HepG2 (cell line): ENCODE measurements around the gene RCC1. TPM values are rescaled to one million over a fixed set of nuclear protein-coding genes. Genes with fewer than 3 reads are reported as not detected.

Experiments used
- ATF2 ChIP-seq: sonication (generic); formaldehyde crosslinking; IDR thresholded peaks from 2 replicates; pipeline ENCODE4 v1.4.0; 2020; ENCODE audit warnings: missing genetic modification reagents
- HMG20B ChIP-seq: conservative IDR thresholded peaks from 2 replicates; pipeline ENCODE4 v1.6.1; 2016; ENCODE audit warnings: missing genetic modification reagents, missing compliant biosample characterization
- NCOA5 ChIP-seq: sonication (generic); formaldehyde crosslinking; IDR thresholded peaks from 2 replicates; pipeline ENCODE4 v1.4.0; 2020; ENCODE audit warnings: missing genetic modification reagents
- RBFOX2 ChIP-seq: fragments of 200-400 bp; formaldehyde crosslinking; IDR thresholded peaks from 2 replicates; pipeline ENCODE4 v1.6.1; 2017; ENCODE audit warnings: low read depth, mild to moderate bottlenecking, low read length
- RBM39 ChIP-seq: fragments of 200-400 bp; formaldehyde crosslinking; IDR thresholded peaks from one replicate; pipeline ENCODE4 v1.6.1; 2018; ENCODE audit warnings: antibody characterized with exemption, mild to moderate bottlenecking, low read depth, low read length; ENCODE audit not compliant: poor library complexity, severe bottlenecking
- RFXAP ChIP-seq: sonication (generic); formaldehyde crosslinking; IDR thresholded peaks from 2 replicates; pipeline ENCODE4 v1.4.0; 2020; ENCODE audit warnings: missing genetic modification reagents, borderline replicate concordance
- SAP130 ChIP-seq: IDR thresholded peaks from 2 replicates; pipeline ENCODE4 v1.6.1; 2016; ENCODE audit warnings: low read depth
- SIN3A ChIP-seq: IDR thresholded peaks from 2 replicates; pipeline ENCODE4 v1.6.1; 2011; ENCODE audit warnings: low read depth, mild to moderate bottlenecking, control low read depth, low read length, borderline replicate concordance
- SOX13 ChIP-seq, 3 experiments: fragments of 450-650 bp in 1 of 3; sonication (generic) in 1 of 3; formaldehyde crosslinking in 1 of 3; IDR thresholded peaks in 2 of 3; conservative IDR thresholded peaks in 1 of 3; 2 replicates each; pipeline versions ENCODE4 v1.5.0 to v1.6.1; 2016 to 2020; ENCODE audit warnings: antibody characterized with exemption in 1 of 3, mild to moderate bottlenecking in 1 of 3, missing compliant biosample characterization in 1 of 3, missing genetic modification reagents in 1 of 3, moderate library complexity in 1 of 3
- SRSF1 ChIP-seq: fragments of 200-400 bp; formaldehyde crosslinking; optimal IDR thresholded peaks from 2 replicates; pipeline ENCODE3; 2017; ENCODE audit warnings: mild to moderate bottlenecking, low read depth, low read length, moderate library complexity
- SUZ12 ChIP-seq: fragments of 150-350 bp; IDR thresholded peaks from 2 replicates; pipeline ENCODE4 v1.6.1; 2014; ENCODE audit warnings: low read depth, low read length
- YEATS2 ChIP-seq: sonication (generic); formaldehyde crosslinking; IDR thresholded peaks from 2 replicates; pipeline ENCODE4 v1.4.0; 2020; ENCODE audit warnings: missing genetic modification reagents, borderline replicate concordance
- ZBED4 ChIP-seq: sonication (generic); formaldehyde crosslinking; IDR thresholded peaks from 2 replicates; pipeline ENCODE4 v1.4.0; 2020; ENCODE audit warnings: missing genetic modification reagents, borderline replicate concordance
- ZNF263 ChIP-seq: sonication (generic); formaldehyde crosslinking; IDR thresholded peaks from 2 replicates; pipeline ENCODE4 v1.4.0; 2020; ENCODE audit warnings: missing genetic modification reagents
- ZNF33B ChIP-seq: sonication (generic); formaldehyde crosslinking; IDR thresholded peaks from 2 replicates; pipeline ENCODE4 v1.5.1; 2020; ENCODE audit warnings: mild to moderate bottlenecking, missing genetic modification reagents
- ZNF430 ChIP-seq: sonication (generic); formaldehyde crosslinking; IDR thresholded peaks from 2 replicates; pipeline ENCODE4 v1.9.0; 2021; ENCODE audit warnings: mild to moderate bottlenecking, missing genetic modification reagents
- ZNF562 ChIP-seq: sonication (generic); formaldehyde crosslinking; IDR thresholded peaks from 2 replicates; pipeline ENCODE4 v1.8.0; 2022; ENCODE audit warnings: missing genetic modification reagents, borderline replicate concordance
- ZNF598 ChIP-seq: sonication (generic); formaldehyde crosslinking; IDR thresholded peaks from 2 replicates; pipeline ENCODE4 v1.5.1; 2020; ENCODE audit warnings: mild to moderate bottlenecking, missing genetic modification reagents, borderline replicate concordance
- ZNF644 ChIP-seq: IDR thresholded peaks from 2 replicates; pipeline ENCODE4 v1.6.1; 2016; ENCODE audit warnings: low read depth
- ZNF672 ChIP-seq: sonication (generic); formaldehyde crosslinking; IDR thresholded peaks from 2 replicates; pipeline ENCODE4 v1.8.1; 2022; ENCODE audit warnings: missing genetic modification reagents
- ZNF766 ChIP-seq: sonication (generic); formaldehyde crosslinking; IDR thresholded peaks from 2 replicates; pipeline ENCODE4 v1.5.0; 2020; ENCODE audit warnings: missing genetic modification reagents, borderline replicate concordance
- ZNF782 ChIP-seq: sonication (generic); formaldehyde crosslinking; IDR thresholded peaks from 2 replicates; pipeline ENCODE4 v1.4.0; 2020; ENCODE audit warnings: missing genetic modification reagents, mild to moderate bottlenecking, borderline replicate concordance
- ZSCAN25 ChIP-seq: sonication (generic); formaldehyde crosslinking; IDR thresholded peaks from 2 replicates; pipeline ENCODE4 v1.8.0; 2022; ENCODE audit warnings: mild to moderate bottlenecking, missing genetic modification reagents
- polyA plus RNA-seq, 8 experiments: library from polyadenylated mRNA; depleted of rRNA in 3 of 8; stranded (reverse) in 7 of 8; unstranded in 1 of 8; fragments of >200 nt; fragmentation: Illumina TruSeq in 4 of 8; extraction: Trizol in 4 of 8; gene quantifications; 2 replicates each; pipeline versions ENCODE4 v1.2.1 to v1.2.3, GENCODE V29; 2011 to 2016; ENCODE audit warnings: low read depth in 4 of 8, missing spikeins in 1 of 8, mixed read lengths in 1 of 8; ENCODE audit not compliant: insufficient read depth in 1 of 8
- total RNA-seq, 5 experiments: library from RNA; depleted of rRNA; stranded (reverse); fragments of >200 nt; fragmentation: Illumina TruSeq; extraction: Trizol; gene quantifications; 2 replicates each; pipeline ENCODE4 v1.2.3, GENCODE V29; 2016; ENCODE audit warnings: low read depth in 1 of 5
- TF ChIP-seq, protein P1 (sequence below): sonication (generic); formaldehyde crosslinking; IDR thresholded peaks from 2 replicates; pipeline ENCODE4 v1.4.0; 2020; ENCODE audit warnings: missing genetic modification reagents, borderline replicate concordance

The RCC1 gene
- total and polyA plus RNA-seq, 2 of the 13 experiments (the other 11 are each of a cell fraction or from before 2014, with no cell fraction given), result 47.2 to 80.8 TPM

DNA sequence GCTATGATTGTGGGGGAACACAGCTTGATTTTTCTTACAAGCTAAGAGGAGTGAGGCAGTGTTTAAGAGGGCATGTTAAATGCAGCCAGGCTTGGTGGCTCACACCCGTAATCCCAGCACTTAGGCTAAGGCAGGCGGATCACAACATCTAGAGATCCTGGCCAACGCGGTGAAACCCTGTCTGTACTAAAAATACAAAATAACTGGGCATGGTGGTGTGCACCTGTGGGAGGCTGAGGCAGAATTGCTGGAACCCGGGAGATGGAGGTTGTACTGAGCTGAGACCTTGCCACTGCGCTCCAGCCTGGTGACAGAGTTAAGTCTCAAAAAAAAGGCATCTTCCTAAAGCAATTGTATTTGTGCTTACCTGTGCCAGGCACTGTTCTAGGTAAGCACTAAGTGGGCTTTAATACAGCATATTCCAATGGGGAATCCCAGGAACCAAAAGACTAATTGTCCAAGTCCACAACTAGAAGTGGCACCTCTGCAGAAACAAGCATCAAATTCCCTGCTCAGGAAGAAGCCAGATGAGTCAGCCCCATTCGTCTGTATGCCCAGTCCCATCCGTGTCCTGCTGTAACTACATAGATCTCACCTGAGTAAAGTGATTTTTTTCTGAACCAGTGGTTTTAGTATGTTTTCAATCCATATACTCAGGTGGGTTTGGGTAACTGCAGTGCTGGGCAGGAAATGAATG is 4.6 kb downstream of the RCC1 start (continued):
- peak; percentile 96 for TF ChIP-seq RBFOX2
- no peak for TF ChIP-seq SAP130
- TF ChIP-seq SIN3A, result 0 out of 2 replicates have a peak, but pooled peaks have one; percentile 17
- no peak for TF ChIP-seq ZNF766
- TF ChIP-seq SUZ12, result no peak
- TF ChIP-seq ATF2 (CRISPR knock-in tag), result peak; percentile 13; the same call in 1 of the 2 replicates
- no peak for TF ChIP-seq HMG20B (CRISPR knock-in tag)
- TF ChIP-seq ZNF33B (CRISPR knock-in tag), result 0 out of 2 replicates have a peak, but pooled peaks have one; percentile 69
- peak; percentile 33 for TF ChIP-seq YEATS2 (CRISPR knock-in tag)
- peak; percentile 13; the same call in 1 of the 2 replicates for TF ChIP-seq ZNF562 (CRISPR knock-in tag)
- 0 out of 2 replicates have a peak, but pooled peaks have one; percentile 57 for TF ChIP-seq ZNF598 (CRISPR knock-in tag)
- TF ChIP-seq ZNF644 (CRISPR knock-in tag), result no peak
- TF ChIP-seq, protein P1, sequence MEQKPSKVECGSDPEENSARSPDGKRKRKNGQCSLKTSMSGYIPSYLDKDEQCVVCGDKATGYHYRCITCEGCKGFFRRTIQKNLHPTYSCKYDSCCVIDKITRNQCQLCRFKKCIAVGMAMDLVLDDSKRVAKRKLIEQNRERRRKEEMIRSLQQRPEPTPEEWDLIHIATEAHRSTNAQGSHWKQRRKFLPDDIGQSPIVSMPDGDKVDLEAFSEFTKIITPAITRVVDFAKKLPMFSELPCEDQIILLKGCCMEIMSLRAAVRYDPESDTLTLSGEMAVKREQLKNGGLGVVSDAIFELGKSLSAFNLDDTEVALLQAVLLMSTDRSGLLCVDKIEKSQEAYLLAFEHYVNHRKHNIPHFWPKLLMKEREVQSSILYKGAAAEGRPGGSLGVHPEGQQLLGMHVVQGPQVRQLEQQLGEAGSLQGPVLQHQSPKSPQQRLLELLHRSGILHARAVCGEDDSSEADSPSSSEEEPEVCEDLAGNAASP (CRISPR knock-in tag), result no peak
- no peak for TF ChIP-seq ZNF263 (CRISPR knock-in tag)
- peak; percentile 47 for TF ChIP-seq RBM39
- 0 out of 2 replicates have a peak, but pooled peaks have one; percentile 6 for TF ChIP-seq SOX13 (IDR thresholded peaks at IDR 0.05)
- TF ChIP-seq SOX13 (CRISPR knock-in tag; conservative IDR thresholded peaks at IDR 0.05 in 1 of 2, IDR thresholded peaks at IDR 0.05 in 1 of 2), result no peak; a peak in 1 of 4 replicates
- no peak for TF ChIP-seq SRSF1
- TF ChIP-seq ZBED4, result no peak
- TF ChIP-seq NCOA5 (CRISPR knock-in tag), result no peak
- no peak for TF ChIP-seq ZNF672
- no peak for TF ChIP-seq ZSCAN25 (CRISPR knock-in tag)
- TF ChIP-seq RFXAP (CRISPR knock-in tag), result 0 out of 2 replicates have a peak, but pooled peaks have one; percentile 26
- TF ChIP-seq ZNF782 (CRISPR knock-in tag), result peak; percentile 3; the same call in 1 of the 2 replicates
- TF ChIP-seq ZNF430 (CRISPR knock-in tag), result no peak
